ENCODE results near the gene TPRN. TPM values are rescaled to one million over a fixed set of nuclear protein-coding genes. Genes with fewer than 3 reads are reported as not detected.
A peak's percentile ranks its signal among the peaks of the same experiment; 100 is the strongest.

TPRN gene
- total and polyA plus RNA-seq, 9 of the 15 experiments (the other 6 are each of a cell fraction or from before 2014, with no cell fraction given): 0.31 to 31.9 (median 4.4) TPM

DNA sequence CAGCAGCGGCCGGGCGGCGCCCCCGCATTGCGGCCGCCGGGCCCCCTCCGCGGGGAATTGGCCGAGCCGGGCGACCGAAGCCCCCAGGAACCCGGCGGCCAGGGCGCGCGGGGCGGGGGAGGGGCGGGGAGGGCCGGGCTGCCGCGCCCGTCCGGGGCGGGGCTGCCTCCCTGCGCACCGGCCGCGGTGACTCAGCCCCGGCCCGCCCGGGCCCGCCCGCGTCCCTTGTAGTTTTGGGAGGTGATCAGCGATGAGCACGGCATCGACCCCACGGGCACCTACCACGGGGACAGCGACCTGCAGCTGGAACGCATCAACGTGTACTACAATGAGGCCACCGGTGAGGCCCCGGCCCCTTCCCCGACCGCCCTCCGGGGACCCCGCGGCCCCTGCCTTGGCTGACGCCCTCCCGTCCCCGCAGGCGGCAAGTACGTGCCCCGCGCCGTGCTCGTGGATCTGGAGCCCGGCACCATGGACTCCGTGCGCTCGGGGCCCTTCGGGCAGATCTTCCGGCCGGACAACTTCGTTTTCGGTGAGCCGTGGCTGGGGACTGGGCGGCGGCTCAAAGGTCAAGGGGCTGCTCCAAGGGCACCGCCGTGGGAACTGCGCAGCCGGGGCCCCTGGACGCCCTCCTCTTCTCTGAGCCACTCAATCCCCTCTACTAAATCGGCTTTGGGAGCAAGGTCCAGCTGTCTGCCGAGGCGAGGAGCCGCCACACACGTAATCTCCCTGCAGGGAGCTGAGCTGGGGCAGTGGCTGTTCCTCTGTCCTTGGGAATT, 41.1 kb upstream of the TPRN start (continued):
- TF ChIP-seq, protein P1, sequence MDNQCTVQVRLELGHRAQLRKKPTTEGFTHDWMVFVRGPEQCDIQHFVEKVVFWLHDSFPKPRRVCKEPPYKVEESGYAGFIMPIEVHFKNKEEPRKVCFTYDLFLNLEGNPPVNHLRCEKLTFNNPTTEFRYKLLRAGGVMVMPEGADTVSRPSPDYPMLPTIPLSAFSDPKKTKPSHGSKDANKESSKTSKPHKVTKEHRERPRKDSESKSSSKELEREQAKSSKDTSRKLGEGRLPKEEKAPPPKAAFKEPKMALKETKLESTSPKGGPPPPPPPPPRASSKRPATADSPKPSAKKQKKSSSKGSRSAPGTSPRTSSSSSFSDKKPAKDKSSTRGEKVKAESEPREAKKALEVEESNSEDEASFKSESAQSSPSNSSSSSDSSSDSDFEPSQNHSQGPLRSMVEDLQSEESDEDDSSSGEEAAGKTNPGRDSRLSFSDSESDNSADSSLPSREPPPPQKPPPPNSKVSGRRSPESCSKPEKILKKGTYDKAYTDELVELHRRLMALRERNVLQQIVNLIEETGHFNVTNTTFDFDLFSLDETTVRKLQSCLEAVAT (IDR thresholded peaks at IDR 0.05): 0 out of 4 replicates have a peak, but pooled peaks of 1 of the 2 experiments have one; percentile 33
- TF ChIP-seq ZNF431 (CRISPR knock-in tag; IDR thresholded peaks at IDR 0.05): no peak; the same call in 1 of the 2 replicates
- TF ChIP-seq KAT7 (CRISPR knock-in tag; IDR thresholded peaks at IDR 0.05; ENCODE audit: borderline replicate concordance): peak; percentile 90
- TF ChIP-seq, protein P2, sequence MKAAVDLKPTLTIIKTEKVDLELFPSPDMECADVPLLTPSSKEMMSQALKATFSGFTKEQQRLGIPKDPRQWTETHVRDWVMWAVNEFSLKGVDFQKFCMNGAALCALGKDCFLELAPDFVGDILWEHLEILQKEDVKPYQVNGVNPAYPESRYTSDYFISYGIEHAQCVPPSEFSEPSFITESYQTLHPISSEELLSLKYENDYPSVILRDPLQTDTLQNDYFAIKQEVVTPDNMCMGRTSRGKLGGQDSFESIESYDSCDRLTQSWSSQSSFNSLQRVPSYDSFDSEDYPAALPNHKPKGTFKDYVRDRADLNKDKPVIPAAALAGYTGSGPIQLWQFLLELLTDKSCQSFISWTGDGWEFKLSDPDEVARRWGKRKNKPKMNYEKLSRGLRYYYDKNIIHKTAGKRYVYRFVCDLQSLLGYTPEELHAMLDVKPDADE (conservative IDR thresholded peaks at IDR 0.05; ENCODE audit: control insufficient read depth, low read depth, low read length): 0 out of 2 replicates have a peak, but pooled peaks have one; percentile 48
- TF ChIP-seq, protein P3, sequence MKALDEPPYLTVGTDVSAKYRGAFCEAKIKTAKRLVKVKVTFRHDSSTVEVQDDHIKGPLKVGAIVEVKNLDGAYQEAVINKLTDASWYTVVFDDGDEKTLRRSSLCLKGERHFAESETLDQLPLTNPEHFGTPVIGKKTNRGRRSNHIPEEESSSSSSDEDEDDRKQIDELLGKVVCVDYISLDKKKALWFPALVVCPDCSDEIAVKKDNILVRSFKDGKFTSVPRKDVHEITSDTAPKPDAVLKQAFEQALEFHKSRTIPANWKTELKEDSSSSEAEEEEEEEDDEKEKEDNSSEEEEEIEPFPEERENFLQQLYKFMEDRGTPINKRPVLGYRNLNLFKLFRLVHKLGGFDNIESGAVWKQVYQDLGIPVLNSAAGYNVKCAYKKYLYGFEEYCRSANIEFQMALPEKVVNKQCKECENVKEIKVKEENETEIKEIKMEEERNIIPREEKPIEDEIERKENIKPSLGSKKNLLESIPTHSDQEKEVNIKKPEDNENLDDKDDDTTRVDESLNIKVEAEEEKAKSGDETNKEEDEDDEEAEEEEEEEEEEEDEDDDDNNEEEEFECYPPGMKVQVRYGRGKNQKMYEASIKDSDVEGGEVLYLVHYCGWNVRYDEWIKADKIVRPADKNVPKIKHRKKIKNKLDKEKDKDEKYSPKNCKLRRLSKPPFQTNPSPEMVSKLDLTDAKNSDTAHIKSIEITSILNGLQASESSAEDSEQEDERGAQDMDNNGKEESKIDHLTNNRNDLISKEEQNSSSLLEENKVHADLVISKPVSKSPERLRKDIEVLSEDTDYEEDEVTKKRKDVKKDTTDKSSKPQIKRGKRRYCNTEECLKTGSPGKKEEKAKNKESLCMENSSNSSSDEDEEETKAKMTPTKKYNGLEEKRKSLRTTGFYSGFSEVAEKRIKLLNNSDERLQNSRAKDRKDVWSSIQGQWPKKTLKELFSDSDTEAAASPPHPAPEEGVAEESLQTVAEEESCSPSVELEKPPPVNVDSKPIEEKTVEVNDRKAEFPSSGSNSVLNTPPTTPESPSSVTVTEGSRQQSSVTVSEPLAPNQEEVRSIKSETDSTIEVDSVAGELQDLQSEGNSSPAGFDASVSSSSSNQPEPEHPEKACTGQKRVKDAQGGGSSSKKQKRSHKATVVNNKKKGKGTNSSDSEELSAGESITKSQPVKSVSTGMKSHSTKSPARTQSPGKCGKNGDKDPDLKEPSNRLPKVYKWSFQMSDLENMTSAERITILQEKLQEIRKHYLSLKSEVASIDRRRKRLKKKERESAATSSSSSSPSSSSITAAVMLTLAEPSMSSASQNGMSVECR (CRISPR knock-in tag; IDR thresholded peaks at IDR 0.05): peak; percentile 56; the same call in 1 of the 2 replicates
- TF ChIP-seq ELF4 (CRISPR knock-in tag; IDR thresholded peaks at IDR 0.05): 0 out of 2 replicates have a peak, but pooled peaks have one; percentile 35
- TF ChIP-seq POLR2H (tag; IDR thresholded peaks at IDR 0.05; ENCODE audit: low read depth): peak; percentile 91; the same call in 1 of the 2 replicates
- peak; percentile 80 for TF ChIP-seq GTF2A2 (tag; IDR thresholded peaks at IDR 0.05)
- TF ChIP-seq ZBTB7A (IDR thresholded peaks at IDR 0.05; ENCODE audit: borderline replicate concordance, control insufficient read depth, low read depth, low read length): peak; percentile 86; the same call in 1 of the 2 replicates
- TF ChIP-seq TGIF2 (CRISPR knock-in tag; IDR thresholded peaks at IDR 0.05): 0 out of 2 replicates have a peak, but pooled peaks have one; percentile 79
- TF ChIP-seq POLR2A (conservative IDR thresholded peaks at IDR 0.05): 0 out of 2 replicates have a peak, but pooled peaks have one; percentile 46
- peak; percentile 39; the same call in 1 of the 2 replicates for TF ChIP-seq JUN (IDR thresholded peaks at IDR 0.05; ENCODE audit: borderline replicate concordance, low read depth, low read length)
- TF ChIP-seq JUN (CRISPR knock-in tag; IDR thresholded peaks at IDR 0.05; ENCODE audit: borderline replicate concordance): 0 out of 2 replicates have a peak, but pooled peaks have one; percentile 66
- no peak for TF ChIP-seq ZNF197 (CRISPR knock-in tag; IDR thresholded peaks at IDR 0.05; ENCODE audit: low read depth)
- no peak for TF ChIP-seq TCFL5 (CRISPR knock-in tag; conservative IDR thresholded peaks at IDR 0.05)
- peak; percentile 56 for TF ChIP-seq ESRRA (IDR thresholded peaks at IDR 0.05; ENCODE audit: borderline replicate concordance, low read depth)
- TF ChIP-seq, protein P4, sequence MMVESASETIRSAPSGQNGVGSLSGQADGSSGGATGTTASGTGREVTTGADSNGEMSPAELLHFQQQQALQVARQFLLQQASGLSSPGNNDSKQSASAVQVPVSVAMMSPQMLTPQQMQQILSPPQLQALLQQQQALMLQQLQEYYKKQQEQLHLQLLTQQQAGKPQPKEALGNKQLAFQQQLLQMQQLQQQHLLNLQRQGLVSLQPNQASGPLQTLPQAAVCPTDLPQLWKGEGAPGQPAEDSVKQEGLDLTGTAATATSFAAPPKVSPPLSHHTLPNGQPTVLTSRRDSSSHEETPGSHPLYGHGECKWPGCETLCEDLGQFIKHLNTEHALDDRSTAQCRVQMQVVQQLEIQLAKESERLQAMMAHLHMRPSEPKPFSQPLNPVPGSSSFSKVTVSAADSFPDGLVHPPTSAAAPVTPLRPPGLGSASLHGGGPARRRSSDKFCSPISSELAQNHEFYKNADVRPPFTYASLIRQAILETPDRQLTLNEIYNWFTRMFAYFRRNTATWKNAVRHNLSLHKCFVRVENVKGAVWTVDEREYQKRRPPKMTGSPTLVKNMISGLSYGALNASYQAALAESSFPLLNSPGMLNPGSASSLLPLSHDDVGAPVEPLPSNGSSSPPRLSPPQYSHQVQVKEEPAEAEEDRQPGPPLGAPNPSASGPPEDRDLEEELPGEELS (CRISPR knock-in tag; IDR thresholded peaks at IDR 0.05; ENCODE audit: borderline replicate concordance): 0 out of 2 replicates have a peak, but pooled peaks have one; percentile 27
